ENCODE results near the gene BCL6B.

Gene BCL6B

GRCh38 chr17:7038025-7038862 lies 15.4 kb downstream of the BCL6B start:
- H3K27ac ChIP-seq = no peak overlapping the region
- TF ChIP-seq CTCF (conservative IDR thresholded peaks at IDR 0.05) (no peak), ZFX (IDR thresholded peaks at IDR 0.05) (no peak)

DNA sequence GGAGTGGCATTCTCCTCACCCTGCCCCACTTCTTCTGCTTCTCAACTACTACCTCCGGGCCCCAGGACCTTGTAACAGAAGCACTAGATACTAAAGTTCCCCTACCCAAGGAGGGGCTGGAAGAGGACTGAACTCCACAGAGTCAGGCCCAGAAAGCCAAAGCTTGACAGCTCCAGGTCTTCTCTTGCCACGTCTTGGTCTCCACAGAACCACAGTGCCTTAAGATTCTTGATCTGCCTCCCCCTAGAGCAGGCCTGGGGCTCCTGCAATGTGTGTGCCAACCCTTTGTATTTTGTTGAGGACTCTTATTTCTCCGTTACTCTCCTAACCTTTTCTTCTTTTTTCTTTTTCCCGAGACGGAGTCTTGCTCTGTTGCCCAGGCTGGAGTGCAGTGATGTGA lies 17.0 kb downstream of the BCL6B start:
- H3K27ac ChIP-seq = no peak overlapping the region
- no peak for TF ChIP-seq ZFX (IDR thresholded peaks at IDR 0.05)

GRCh38 chr17:7041607-7042500 lies 19.0 kb downstream of the BCL6B start:
- TF ChIP-seq ZFX (IDR thresholded peaks at IDR 0.05) = no peak
- TF ChIP-seq CTCF (conservative IDR thresholded peaks at IDR 0.05) = no peak
- no peak overlapping the region for H3K27ac ChIP-seq

- H3K27ac ChIP-seq = no peak overlapping the region
- TF ChIP-seq CTCF (conservative IDR thresholded peaks at IDR 0.05) (no peak), ZFX (IDR thresholded peaks at IDR 0.05) (no peak)
Observed at GRCh38 chr17:7042501-7043181, 19.8 kb downstream of the BCL6B start.

- H3K27ac ChIP-seq = no peak overlapping the region
- TF ChIP-seq ZFX (IDR thresholded peaks at IDR 0.05) (no peak), CTCF (conservative IDR thresholded peaks at IDR 0.05) (no peak)
Observed at GRCh38 chr17:7043182-7043496, 20.3 kb downstream of the BCL6B start.

DNA sequence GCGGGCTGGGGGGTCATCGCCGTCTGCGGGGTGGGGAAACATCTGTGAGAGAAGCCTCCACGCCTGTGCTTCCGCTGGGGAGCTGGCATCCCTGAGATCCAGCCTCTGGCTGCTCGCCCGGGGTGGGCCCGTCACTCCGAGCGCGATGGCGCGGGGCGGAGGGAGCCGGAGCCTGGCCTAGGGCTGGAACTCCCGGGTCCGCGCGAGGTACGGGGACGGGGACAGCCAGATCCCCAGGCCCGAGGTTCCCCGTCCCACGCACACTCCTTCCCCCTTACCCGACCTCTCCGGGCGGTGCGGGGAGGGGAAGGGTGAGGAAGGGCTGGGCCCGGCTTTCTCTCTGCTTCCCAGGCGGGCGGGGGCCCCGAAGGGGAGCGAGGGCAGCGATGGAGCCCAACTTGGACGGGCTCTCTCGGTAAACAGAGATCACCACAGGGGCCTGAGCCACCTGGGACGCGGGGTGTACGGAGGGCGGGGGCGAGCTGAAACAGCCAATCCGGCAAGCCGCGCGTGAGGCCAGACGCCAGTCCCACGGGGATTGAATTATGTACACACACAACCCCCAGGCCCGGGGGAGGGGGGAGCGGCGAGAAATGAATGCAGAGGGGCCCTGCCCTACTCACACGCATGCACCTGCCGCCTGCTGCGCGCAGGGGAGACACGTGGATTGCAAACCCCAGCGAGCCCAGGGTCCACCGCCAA lies 20.8 kb downstream of the BCL6B start, which contains the start of gene SLC16A11:
TSS of gene SLC16A11 (minus strand) at position 596 of the 702 bp plus-strand sequence. CDS start at position 17, 579 bp downstream.
- H3K27ac ChIP-seq = no peak within 1 kb of the TSS
- no peak for TF ChIP-seq ZFX (IDR thresholded peaks at IDR 0.05)
- no peak for TF ChIP-seq CTCF (conservative IDR thresholded peaks at IDR 0.05)

DNA sequence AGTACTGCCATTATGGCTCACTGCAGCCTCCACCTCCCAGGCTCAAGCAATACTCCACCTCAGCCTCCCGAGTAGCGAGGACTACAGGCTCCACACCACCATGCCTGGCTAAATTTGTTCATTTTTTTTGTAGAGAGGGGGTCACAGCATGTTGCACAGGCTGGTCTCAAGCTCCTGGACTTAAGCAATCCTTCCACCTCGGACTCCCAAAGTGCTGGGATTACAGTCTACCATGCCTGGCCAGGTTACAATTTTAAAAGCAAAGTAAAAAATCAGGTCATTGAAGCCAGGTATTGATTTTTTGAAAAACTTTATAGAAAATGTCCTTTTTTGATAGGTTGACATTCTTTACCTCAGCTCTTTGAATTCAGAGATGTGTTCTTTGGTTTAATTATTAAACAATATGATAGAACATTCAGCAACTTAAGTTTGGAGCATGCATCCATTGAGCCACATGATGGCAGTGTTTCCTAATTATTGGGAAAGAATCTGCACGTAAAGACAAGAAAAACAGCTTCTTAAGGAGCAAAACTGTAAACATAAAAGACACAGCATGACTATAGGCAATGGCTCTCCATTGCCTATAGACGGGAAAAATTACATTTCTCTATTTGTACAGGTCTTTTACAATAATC lies 22.8 kb downstream of the BCL6B start:
- peak overlapping the region; percentile 70 for H3K27ac ChIP-seq

More for the DNA sequence above, 22.8 kb downstream of the BCL6B start:
- peak; percentile 86 for TF ChIP-seq CTCF (conservative IDR thresholded peaks at IDR 0.05)
- no peak for TF ChIP-seq ZFX (IDR thresholded peaks at IDR 0.05)
